GM18505 (cell line): ENCODE data around the gene WDR91.

Source experiments
- ATAC-seq: cut with Tn5 transposase; IDR thresholded peaks from one replicate; pipeline ENCODE4 v1.9.1; 2021; ENCODE audit not compliant: unreplicated experiment
- POLR2A ChIP-seq: IDR thresholded peaks from 4 replicates; pipeline ENCODE4 v1.6.1; 2011; ENCODE audit warnings: borderline replicate concordance; ENCODE audit not compliant: insufficient read depth, insufficient read length; ENCODE audit errors: extremely low read depth

Gene WDR91

DNA sequence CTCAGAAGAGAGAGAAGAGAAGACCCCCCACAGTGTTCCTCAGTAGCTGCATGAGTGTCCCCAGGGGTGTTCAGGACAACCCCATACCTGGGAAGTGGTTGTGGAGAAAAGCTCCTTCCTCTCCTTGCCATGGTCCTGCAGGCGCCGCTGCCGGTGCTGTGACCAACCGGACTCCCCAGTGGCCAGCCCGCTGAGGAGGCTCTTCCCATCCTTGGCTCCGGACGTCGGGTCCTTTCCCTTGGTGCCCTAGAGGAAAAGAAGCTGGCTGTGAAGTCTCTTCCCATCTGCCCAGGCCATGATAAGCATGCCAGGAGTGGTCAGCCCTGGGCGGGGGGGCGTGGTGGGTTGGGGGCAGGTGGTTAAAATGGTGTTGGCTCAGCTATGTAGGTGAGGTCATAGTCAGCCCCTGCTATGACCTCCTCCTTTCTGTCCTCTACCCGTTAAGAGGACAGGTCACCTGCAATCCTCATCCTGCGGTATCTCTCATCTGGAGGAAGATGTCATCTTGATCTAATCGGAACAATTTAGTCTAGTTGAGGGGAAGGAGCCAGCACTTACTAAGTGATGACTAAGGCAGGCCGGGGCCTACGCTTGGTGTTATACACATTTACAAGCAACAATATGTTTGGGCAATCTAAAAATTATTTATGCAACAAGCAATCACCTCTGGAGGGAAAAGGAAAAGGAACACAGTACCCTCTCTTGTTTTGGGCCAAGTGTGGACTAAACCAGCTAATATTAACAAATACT is 13.2 kb downstream of the WDR91 start:
- ATAC-seq: no peak
- TF ChIP-seq POLR2A: no peak

DNA sequence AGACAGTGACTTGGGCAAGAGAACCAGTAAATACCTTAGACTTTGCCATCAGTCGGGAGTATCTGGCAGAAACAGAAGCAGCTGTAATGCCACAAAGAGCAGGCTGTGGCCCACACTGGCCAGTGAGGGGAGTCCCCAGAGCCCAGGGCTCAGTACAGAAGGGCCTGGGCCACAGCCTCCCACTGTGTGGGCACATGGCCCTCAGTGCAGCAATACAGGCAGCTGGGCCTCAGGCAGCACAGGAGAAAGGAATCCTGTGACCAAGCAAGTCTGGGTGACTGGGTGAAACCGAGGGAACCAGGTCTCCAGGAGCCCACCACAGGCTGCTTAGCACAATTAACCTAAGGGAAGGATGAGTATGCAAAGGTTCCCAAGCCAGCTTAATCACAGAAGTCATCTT is 14.0 kb downstream of the WDR91 start:
- no peak for TF ChIP-seq POLR2A
- no peak for ATAC-seq

DNA sequence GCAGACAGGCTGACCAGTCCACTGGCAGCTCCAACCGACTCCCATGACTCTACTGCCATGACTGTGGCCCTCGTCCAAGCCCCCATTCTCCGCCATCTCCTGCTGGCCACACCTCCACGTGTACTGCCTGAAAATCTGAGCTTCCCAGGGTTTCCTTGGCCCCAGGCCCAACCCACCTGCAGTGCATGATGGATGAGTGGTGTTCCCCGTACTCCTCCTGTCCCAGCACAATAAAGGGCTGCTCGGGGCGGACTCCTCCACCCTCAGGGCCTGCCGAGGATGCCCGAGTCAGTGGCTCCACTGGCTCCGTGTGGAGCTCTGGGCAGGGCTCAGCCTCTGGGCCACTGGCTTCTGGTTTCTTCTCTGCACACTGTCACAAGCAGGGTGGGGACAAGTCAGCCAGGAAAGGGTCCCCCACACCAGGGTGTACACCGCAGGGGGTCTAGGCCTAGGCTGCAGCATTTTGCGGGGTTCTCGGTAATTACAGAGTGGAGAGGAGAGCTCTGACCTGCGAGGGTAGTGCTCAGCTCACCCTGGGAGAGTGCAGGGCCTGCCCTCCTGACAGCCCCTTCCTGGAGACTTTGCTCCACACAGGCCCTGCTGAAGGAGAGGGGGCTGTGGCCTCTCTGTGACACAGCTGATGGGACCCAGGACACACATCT is 15.2 kb downstream of the WDR91 start:
- ATAC-seq: no peak

DNA sequence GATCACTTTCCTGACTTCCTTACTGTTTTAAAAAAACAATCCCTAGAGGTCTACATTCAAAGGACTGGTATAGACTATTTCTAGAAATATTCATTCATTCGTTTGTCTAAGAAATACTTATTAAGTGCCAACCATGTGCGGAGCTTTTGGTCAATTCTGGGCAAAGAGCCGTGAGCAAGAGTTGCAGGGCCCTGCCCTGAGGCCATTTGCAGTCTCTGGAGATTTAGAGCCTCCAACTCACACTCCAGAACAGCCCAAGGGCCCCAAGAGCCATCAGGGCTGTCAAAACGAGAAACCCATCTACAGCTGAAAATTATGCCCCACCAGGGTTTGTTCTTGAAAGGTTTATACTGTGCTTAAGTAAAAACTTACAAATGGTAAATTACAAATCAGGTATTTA is 16.2 kb downstream of the WDR91 start:
- ATAC-seq: no peak
- no peak for TF ChIP-seq POLR2A

More for the DNA sequence above, 15.2 kb downstream of the WDR91 start:
- no peak for TF ChIP-seq POLR2A

DNA sequence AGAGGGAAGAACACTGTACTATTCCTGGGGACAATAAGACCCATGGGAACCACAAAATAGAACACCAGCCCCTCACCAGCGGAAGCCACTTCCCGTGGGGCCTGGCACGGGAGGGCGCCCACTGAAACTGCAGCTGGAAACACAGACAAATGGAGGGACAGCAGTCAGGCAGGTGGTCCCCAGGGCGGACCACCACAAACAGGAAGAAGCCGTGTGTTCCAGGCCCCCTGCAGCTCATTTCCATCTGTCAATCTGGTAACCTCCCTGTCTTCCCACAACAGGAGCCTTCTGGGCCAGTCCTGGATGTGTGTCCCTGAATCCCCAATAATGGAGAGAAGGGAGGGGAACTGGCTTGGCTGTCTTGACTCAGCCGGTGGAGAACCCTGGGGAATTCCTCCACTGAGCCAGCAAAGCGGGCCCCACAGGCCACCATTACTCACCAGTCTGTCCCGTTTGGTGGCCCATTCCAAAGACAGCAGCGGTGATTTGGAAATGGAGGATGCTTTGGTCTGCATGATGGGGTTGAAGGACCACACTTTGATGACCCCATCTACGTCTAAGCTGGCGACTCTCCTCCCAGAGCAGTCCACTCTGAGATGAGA is 16.7 kb downstream of the WDR91 start:
- no peak for TF ChIP-seq POLR2A
- no peak for ATAC-seq

DNA sequence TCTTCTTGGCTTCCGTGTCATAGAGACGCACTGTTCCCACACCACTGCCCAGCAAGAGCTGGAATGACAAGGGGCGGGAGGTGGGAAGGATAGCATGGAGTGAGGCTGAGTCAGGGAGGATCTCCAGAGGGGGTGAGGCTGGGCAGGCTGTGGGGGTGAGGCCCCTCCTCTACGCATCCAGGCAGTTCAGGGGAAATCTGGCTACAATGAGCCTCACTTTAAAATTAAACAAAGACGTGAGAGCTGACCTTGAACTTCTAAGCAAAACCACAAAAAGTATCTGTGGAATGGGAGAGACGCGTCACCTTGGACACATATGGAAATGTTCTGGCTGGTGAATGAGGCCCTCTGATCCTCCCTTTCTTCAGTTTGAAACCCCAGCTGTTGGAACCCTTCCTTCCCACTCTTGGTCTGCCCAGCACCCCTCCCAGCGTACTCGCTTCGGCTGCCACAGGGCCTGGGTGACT is 17.7 kb downstream of the WDR91 start:
- TF ChIP-seq POLR2A: no peak
- ATAC-seq: no peak

DNA sequence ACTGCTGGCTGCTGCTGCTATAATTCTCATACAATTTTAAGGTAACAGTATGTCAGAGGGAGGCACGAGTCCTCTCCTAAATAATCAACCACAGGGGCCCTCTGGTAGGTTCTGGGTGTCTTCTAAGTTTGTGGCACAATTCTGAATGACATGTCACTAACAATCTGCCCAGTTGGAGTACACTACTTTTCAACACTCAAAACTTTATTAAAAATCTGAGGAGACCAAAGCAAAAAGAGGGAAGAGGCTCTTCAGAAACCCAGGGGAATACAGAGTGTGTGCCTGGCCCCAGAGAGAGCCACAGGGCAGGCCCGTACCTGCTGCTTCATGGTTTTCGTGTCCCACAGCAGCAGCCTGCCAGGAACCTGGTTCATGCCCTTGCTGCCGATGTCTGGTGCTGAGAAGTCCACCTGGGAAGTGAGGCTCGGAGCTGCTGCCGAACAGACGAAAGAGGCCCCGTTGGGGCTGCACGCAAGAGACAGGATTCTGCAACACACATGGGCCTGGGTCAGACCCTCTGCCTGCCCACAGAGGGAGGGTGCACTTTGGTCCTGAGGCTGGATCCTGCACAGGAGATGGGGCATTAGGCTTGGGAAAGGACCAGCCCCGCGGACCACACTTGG is 18.3 kb downstream of the WDR91 start:
- no peak for ATAC-seq
- TF ChIP-seq POLR2A: no peak

DNA sequence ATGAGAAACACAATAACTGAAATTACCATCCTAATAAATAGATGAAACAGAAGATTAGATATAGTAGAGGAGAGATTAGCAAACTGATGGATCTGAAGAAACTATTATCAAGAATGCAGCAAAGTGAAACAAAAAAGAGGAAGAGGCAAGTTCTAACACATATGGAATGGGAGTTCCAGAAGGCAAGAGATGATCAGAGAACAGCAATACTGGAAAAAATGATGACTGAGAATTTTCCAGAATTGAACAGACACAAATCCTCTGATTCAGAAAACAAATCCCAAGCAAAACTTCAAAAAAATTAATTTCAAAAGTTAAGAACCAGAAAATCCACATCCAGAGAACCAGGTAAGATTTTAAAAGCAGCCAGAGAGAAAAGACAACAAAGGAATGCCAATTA is 20.6 kb downstream of the WDR91 start:
- no peak for TF ChIP-seq POLR2A
- no peak for ATAC-seq

DNA sequence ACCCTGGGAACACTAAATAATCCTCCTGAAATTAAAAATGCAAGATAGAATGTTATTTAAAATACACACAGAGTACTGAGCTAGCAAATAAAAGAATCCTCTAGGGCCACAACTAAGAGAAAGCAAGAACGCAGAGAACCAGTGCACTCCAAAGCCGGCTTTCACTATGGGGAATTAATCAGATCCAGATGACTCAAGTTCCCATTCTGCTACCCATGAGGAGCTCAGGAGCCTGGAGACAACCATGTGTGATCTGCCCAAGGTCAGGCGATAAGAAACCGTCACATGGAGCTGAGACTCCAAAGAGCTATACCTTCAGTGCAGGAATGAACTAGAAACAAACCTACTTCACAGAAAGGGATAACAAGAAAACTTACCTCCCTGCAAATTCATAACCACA is 21.4 kb downstream of the WDR91 start:
- no peak for TF ChIP-seq POLR2A
- ATAC-seq: no peak

DNA sequence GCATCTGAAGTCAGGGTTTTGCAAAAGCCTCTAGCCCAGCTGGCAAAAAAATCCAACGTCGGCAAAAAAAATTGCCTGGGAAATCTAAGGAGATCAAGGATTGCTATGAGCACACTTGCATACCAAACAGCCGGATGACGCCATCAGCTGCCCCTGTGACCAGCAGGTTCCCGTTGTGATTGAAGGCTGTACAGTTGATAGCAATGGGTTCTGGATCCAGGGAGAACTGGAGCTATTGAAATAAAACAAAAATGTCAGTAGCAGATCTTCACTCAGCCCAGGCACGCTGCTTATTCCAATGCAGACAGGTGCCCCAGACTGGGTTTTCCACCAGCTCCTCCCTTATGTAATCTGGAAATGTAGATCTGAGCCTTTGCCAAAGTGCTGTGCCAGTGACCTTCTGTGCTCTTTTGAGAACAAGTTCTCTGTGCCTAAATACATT is 22.1 kb downstream of the WDR91 start:
- no peak for TF ChIP-seq POLR2A
- no peak for ATAC-seq

DNA sequence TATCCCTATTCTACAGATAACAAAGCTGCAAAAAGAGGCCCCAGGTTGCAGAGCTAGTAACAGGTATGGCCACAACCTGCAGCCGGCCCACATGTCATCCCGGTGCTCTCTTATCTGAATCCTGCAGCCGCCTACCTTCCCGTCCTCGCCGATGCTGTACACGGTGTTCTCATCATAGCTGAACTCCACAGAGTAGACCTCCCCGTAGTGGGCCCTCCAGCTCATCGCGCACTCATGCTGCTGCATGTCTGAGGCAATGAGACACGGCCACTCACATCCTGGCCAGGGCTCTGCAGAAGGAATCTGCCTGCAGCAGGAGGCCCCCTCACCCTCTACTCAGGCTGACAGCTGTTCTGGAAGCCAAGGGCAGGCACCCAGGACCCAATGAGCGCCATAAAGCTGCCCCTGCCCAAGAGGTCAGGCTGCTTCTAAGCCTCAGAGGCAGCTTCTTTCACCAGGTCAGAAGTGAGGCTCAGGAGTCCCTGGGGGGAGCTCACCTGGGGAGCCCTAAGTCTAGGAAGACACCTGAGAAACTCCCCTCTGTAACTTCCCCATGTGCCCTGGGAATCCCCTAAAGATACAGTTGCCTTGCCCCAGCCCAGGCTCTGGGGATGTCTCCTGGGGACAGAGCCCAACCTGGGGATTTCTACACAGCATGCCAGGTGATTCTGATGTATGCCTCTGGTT is 22.9 kb downstream of the WDR91 start:
- no peak for ATAC-seq
- TF ChIP-seq POLR2A: no peak

DNA sequence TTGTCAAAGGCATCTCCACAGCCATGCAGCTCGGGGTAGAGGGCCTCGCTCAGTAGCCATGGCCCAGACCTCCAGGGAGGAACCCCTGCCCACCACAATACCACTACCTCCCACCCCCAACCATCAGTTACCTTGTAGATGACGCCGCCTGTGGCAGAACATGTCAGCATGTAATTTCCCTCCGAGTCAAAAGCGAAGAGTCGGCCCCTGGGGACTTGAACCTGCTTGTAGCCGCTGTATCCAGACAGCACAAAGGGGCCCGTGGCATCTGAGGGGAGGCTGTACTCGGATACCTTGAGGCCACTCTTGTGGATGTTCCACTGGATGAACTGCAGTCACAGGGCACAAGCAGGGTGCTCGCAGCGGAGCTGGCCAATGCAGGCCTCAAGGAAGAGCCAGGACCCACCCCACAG is 24.5 kb downstream of the WDR91 start:
- peak; percentile 59 for TF ChIP-seq POLR2A
- ATAC-seq: peak; percentile 63

DNA sequence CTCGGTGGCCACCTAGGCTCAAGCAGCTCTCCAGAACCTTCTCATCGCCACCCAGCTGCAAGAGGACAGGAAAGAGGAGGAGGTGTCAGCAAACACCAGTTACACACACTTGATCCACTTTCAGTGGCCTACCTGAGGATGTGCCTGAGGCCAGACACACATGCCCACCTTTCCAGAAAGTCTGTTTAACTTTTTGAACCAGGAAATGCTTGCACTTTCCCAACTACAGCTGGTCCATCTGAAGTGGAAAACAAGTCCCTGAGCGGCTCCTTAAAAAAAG is 25.1 kb downstream of the WDR91 start:
- no peak for TF ChIP-seq POLR2A
- ATAC-seq: no peak
